ENCODE data around the gene ERBB2.
A peak's percentile ranks its signal among the peaks of the same experiment; 100 is the strongest.

The ERBB2 gene

GRCh38 chr17:39665642-39666224 is 34.1 kb upstream of the ERBB2 start:
- DNase-seq (ENCODE audit: low read depth in 2 of 2): no peak

GRCh38 chr17:39666231-39666600 is 33.6 kb upstream of the ERBB2 start:
- no peak for DNase-seq (ENCODE audit: low read depth in 2 of 2)

GRCh38 chr17:39666601-39667261 is 33.1 kb upstream of the ERBB2 start:
- no peak for DNase-seq (ENCODE audit: low read depth in 2 of 2)

GRCh38 chr17:39667262-39667944 is 32.5 kb upstream of the ERBB2 start:
- no peak for DNase-seq (ENCODE audit: low read depth in 2 of 2)

GRCh38 chr17:39667945-39668924 is 31.6 kb upstream of the ERBB2 start, which contains the start of gene PNMT:
PNMT (plus strand) TSS chr17:39668453; CDS start chr17:39668476, 23 bp downstream.
- peak in 1 of 2 donors; percentile 19 for DNase-seq (ENCODE audit: low read depth in 2 of 2)

- DNase-seq (ENCODE audit: low read depth in 2 of 2): no peak
Observed at GRCh38 chr17:39669897-39670735, 29.7 kb upstream of the ERBB2 start.

GRCh38 chr17:39670746-39671145 is 29.1 kb upstream of the ERBB2 start:
- no peak for DNase-seq (ENCODE audit: low read depth in 2 of 2)

- DNase-seq (ENCODE audit: low read depth in 2 of 2): no peak
Observed at GRCh38 chr17:39671651-39672521, 28.0 kb upstream of the ERBB2 start.

GRCh38 chr17:39672522-39673334 is 27.1 kb upstream of the ERBB2 start:
- no peak for DNase-seq (ENCODE audit: low read depth in 2 of 2)

GRCh38 chr17:39673335-39674081 is 26.4 kb upstream of the ERBB2 start:
- no peak for DNase-seq (ENCODE audit: low read depth in 2 of 2)

- no peak for DNase-seq (ENCODE audit: low read depth in 2 of 2)
Observed at GRCh38 chr17:39674179-39674578, 25.7 kb upstream of the ERBB2 start.

GRCh38 chr17:39674702-39675389 is 25.0 kb upstream of the ERBB2 start:
- DNase-seq (ENCODE audit: low read depth in 2 of 2): no peak

- DNase-seq (ENCODE audit: low read depth in 2 of 2): no peak
Observed at GRCh38 chr17:39675390-39676082, 24.3 kb upstream of the ERBB2 start.

GRCh38 chr17:39676198-39676819 is 23.6 kb upstream of the ERBB2 start:
- peak in 1 of 2 donors; percentile 20 for DNase-seq (ENCODE audit: low read depth in 2 of 2)

GRCh38 chr17:39677072-39677471 is 22.8 kb upstream of the ERBB2 start:
- no peak for DNase-seq (ENCODE audit: low read depth in 2 of 2)

- DNase-seq (ENCODE audit: low read depth in 2 of 2): no peak
Observed at GRCh38 chr17:39677542-39678339, 22.1 kb upstream of the ERBB2 start.

Measured in stimulated activated CD8-positive, alpha-beta memory T cell treated with anti-CD3 and anti-CD28 coated beads, Interleukin-15, amount 100 ng/mL, for 4 hours (primary cell).